MV-4-11 (cell line): ENCODE data around the gene NR2C2AP.

Experiments used
- DNase-seq: peaks from one replicate; lab custom pipeline; 2025; lab: John Stamatoyannopoulos, UW

The NR2C2AP gene

DNA sequence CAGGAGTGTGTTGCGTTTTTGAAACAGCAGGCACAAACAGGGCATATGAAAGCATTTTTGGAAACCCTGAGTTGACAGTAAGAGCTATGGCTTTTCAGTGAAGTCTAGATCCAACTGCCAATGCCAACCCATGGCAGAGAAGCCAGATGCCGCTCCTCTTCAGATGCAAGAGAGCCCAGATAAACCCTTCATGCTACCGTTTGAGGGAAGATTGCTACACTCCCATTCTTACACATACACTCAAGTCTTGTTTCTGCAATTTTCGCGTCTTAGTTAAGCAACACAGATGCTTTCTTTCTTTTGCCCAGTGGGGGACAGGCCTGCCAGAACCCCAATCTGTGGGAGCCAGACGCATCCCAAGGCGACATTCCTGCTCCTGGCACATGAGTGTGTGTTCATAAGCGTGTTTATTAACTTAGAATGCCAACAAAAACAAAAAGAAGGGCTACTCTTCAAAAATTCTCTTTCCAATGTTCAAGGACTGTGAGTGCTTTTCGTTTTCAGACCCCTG, 21.7 kb downstream of the NR2C2AP start:
- peak; percentile 97 for DNase-seq

DNA sequence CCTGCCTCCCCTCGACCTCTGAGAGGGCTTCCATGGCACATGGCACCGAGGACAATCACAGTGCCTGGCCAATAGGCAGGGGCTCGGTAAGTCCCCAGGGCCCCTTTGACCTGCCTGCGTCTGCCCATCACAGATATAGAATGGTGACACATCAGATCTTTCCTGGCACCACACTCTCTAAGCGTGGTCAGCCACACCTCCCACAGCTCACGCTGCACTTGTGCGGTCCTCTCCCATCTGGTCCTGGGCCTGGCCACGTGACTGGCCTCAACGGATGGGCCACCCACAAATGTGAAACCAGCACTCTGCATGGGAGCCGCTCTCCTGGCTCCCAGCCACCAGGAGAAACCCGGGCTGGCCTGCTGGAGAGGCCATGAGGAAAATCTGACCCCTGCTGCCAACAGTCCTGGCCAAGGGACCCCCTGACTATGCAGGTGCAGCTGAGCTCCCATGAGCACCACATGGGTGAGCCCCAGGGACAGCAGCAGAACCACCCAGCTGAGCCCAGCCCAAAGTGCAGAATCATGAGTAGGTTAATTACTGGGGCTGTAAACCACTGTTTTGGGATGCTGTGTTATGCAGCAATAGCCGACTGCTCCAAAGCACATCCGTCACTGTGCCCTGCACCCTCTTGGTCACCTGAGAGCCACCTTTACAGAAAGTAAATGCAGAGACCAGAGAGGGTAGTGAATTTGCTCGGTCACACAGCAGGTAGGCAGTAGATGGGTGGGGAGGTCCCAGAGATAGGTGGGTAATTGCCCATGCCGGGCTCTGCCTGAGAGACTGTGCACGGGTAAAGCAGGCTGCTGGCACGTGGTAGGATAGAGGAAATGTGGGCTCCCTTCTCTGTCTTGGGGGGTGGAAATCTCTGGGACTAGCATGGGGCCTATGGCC, 23.4 kb downstream of the NR2C2AP start:
- peak; percentile 94 for DNase-seq

GRCh38 chr19:19176950-19177349, 26.3 kb downstream of the NR2C2AP start:
- no peak for DNase-seq

DNA sequence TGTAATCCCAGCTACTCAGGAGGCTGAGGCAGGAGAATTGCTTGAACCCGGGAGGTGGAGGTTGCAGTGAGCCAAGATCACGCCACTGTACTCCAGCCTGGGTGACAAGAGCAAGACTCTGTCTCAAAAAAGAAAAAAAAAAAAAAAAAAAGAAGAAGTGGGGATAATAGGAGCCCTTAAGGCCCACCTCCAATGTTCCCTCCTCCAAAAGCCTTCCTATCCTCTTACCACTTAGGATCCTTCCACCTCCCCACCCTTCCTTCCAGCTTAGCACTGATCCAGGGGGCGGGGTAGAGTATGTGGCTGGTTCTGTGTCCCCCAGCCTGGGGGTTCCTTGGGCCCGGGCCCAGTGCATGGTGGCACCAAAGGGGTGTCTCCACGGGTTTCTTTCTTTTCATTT, 30.0 kb downstream of the NR2C2AP start:
- peak; percentile 70 for DNase-seq

DNA sequence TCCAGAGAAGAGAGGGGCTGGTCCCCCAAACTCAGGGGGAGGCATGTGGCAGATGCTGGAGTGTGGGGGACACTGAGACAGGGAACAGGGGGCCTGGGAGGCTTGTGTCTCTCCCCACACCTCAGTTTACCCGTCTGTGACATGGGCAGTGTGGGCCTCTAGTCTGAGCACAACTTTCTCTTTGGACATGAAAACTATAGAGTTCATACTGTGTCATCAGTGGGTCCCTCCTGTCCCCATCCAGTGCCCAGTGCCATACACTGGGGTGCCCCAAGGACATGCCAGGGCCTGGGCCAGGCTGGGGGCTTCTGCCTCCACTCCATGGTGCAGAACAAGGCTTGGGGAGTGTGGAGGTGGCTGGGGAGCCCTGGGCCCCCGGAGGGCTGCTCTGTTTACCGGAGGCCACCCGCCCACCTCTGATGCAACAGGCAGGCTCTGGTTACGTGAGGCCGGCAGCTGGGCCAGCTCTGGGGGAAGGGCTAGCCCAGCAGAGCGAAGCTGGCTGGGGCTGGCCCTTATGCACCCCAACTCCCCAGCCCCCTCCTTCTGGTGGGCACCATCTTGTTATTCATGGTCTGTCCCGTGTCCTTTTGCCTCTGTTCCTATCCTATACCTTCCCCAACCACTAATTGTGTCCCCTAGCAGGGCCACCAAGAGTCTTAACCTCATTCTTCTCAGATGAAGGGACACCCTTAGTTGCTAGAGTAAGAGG, 31.2 kb downstream of the NR2C2AP start:
- peak; percentile 74 for DNase-seq

DNA sequence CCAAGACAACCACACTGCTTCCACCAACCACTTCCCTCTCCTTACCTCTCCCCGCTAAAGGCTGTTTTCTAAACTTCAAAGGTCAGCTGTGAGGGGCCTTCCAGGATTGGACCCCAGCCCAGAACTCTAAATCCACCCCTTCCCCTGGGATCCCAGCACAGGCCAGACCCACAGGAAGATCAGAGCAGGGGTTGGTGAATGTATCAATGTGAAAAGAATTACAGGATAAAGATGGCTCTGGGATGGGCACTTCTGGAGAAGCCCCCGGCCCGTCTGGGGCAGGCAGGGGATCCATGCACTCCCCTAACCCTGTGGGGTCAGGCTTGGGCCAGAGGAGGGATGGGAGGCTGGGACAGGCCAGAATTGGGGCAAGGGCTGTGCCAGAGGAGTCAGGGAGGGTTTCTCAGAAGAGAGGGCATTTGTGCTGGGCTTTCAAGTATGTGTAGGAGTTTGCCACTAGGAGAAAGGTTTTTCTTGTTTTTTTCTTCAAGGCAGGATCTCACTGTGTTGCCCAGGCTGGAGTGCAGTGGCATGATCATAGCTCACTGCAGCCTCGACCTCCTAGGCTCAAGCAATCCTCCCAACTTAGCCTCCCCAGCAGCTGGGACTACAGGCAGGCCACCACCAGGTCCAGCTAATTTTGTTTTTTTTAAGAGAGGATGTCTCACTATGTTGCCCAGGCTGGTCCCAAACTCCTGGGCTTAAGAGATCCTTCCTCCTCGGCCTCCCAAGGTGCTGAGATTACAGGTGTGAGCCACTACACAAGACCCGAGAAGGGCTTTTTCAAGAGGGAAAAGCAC, 32.1 kb downstream of the NR2C2AP start:
- no peak for DNase-seq

GRCh38 chr19:19170053-19170872, 33.0 kb downstream of the NR2C2AP start, which contains the start of gene MEF2B:
Gene MEF2B (minus strand): TSS chr19:19170263. CDS start chr19:19150735, 19,528 bp downstream.
- peak; percentile 72 for DNase-seq

GRCh38 chr19:19169236-19170052, 33.8 kb downstream of the NR2C2AP start:
- DNase-seq: no peak

GRCh38 chr19:19167612-19168011, 35.6 kb downstream of the NR2C2AP start:
- DNase-seq: no peak

- no peak for DNase-seq
Measured at GRCh38 chr19:19165396-19165795, 37.8 kb downstream of the NR2C2AP start.

DNA sequence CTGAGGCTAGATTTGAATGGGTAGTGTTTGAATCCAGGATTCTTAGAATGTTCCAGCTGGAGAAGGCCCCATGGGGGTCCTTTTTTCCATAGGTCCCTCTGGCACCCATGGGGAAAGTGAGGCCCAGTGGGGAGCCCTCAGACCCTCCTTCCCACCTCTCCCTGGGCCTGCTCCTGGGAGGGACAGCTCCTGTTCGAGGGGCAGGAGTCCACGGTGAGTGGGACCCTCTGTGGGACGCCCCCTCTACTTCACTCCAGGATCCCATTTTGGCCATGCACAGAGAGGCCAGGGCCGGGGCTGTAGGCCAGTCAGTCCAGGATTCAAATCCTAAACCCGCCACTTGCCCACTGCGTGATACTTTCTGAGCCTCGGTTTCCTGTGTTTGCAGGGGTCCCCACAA, 40.7 kb downstream of the NR2C2AP start:
- no peak for DNase-seq

DNA sequence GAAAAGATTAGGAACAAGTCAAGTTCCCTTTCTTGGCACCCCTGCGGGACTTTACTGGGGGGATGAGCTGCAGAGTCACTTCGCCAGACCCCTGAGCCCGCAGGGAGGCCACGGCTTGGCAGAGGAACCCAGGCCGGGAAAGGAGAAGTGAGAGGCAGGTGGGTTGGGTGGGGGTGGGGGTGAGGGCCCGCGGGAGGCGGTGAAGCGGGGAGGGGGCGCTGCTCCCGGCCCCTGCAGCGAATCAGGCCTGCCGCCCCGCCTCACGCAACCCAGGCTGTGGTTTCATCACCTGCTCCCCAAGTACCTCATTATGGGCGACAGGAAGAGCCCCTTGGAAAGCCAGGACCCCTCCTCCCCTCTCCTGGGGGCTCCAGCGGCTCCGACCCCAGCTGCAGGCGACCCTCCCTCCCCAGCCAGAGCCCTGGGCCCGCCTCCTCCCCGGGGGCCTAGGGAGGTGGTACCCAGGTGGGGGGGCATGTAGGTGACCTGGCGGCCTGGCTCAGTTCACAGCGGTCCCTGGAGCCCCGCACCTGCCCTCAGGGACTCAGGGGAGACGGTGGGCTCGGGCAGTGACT, 42.7 kb downstream of the NR2C2AP start:
- peak; percentile 56 for DNase-seq

- DNase-seq: no peak
Measured at GRCh38 chr19:19159534-19159933, 43.7 kb downstream of the NR2C2AP start.

GRCh38 chr19:19157808-19158207, 45.4 kb downstream of the NR2C2AP start:
- DNase-seq: no peak

DNA sequence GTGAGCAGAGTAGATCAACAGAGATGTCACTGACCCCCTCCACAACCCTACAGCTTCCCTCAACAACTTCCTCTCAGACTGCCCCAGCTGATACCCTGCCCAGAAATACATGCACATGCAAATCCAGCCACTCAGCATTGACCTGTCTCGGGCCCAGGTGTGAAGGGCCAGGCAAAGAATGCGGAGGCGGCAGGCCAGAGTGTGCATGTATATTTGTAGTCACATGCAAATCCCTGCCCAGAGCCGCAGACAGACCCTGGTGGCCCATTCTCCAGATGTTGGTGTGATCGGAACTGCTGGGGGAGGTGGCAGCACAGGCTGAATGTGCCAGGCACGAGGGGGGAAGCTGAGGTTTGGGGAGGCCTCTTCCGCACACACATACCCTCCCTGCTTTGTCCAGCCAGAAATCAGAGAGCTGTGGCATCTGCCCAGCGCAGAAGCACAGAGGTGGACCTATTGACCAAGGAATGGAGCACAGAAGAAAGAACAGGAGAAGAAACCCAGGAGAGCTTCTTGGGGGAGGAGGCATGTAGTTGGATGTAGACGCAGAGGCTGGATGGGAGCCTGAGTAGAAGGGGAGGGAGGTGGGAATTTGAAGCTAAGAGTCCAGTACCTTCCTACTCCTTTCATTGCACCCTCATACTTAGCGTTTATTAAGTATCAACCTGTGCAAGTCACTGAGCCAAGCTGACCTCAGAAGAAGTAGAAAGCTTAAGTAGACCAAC, 47.6 kb downstream of the NR2C2AP start:
- no peak for DNase-seq

DNA sequence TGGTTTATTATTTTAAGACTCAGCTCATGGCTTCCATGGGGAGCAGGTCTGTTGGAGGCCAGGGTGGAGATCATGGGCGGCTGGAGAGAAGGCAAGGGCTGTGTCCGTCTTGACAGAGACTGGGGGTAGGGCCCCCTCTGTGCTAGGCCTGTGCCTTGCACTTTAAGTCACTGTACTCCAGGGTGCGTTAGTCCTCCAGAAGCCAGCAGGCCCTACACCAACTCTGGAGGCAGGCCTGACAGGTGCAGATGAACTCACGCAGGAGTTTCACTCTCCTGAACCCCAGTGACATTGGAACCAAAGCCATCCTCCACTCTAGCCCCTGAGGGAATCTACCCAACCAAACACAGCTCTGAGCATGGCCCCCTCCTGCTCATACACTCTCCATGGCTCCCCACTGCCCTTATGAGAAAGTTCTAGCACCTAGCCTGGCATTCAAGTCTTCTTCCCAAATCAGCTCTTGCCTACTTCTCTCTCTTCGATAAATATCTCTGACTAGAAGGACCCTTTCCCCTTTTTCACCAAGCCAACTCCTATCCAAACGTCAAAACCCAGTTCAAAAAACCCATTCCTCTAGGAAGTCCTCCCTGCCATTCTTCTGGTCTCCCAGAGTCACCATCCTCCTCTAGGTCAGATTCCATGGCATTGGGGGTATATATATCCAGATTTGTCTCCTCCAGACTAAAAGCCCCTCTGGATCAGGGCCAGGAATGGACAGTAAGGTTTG, 48.3 kb downstream of the NR2C2AP start:
- no peak for DNase-seq

DNA sequence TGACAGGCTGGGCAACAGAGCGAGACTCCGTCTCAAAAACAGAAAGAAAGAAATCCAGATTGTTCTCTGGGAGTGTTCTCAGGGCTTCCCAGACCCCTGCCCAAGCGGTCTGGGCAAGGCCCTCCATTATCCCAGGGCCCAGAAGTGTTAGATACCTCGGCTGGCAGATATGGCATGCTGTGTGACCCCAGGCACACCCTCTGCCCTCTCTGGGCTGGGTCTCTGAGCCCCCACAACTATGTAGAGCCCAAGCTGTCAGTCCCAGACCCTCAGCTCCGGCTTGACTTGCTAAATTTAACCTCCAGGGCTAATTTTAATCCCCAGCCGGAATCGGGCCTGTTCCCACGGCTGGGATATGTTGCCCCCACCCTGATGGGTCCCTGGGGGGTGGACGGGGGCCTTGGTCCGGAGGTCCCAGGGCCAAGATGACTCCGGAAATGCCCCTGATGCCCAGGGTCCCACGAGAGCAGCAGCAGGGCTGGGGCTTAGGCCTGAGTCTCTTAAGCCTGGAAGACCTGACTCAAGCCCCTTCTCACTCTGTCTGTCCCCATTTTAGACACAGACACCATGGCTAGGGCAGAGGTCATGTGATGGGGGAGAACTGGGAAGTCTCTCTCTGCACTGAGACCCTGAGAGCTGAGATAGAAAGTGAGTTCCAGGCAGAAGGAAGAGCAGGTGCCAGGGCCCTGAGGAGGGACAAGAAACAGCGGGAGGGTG, 50.4 kb downstream of the NR2C2AP start:
- DNase-seq: no peak

GRCh38 chr19:19151418-19151817, 51.8 kb downstream of the NR2C2AP start:
- no peak for DNase-seq
